Measurements from ENCODE around the gene LEFTY1. TPM values are rescaled to one million over a fixed set of nuclear protein-coding genes. Genes with fewer than 3 reads are reported as not detected.

The LEFTY1 gene
- total RNA-seq, 1 donor from 2014 or later: 0.65 TPM

GRCh38 chr1:225883616-225884265 lies 5.2 kb downstream of the LEFTY1 start:
- Mint-ChIP-seq H3K36me3 (ENCODE audit: low read depth) (no peaks in the 10 kb centered on the region), H3K9me3 (no peaks in the 10 kb centered on the region), H3K4me1 (peaks cover 32% of the 10 kb centered on the region), H3K4me3 (peak overlapping the region; percentile 91), H3K27ac (ENCODE audit: unreplicated experiment) (no peak overlapping the region), H3K27me3 (ENCODE audit: low read depth) (peaks cover 27% of the 10 kb centered on the region)
- no peak for TF ChIP-seq CTCF (conservative IDR thresholded peaks at IDR 0.05)
- no peak for DNase-seq (ENCODE audit: low read depth, low spot score)

- Mint-ChIP-seq H3K9me3 (no peaks in the 10 kb centered on the region), H3K27me3 (ENCODE audit: low read depth) (peaks cover 23% of the 10 kb centered on the region), H3K36me3 (ENCODE audit: low read depth) (no peaks in the 10 kb centered on the region), H3K4me3 (peak overlapping the region; percentile 91), H3K4me1 (peaks cover 31% of the 10 kb centered on the region), H3K27ac (ENCODE audit: unreplicated experiment) (no peak overlapping the region)
- peak; percentile 47 for DNase-seq (ENCODE audit: low read depth, low spot score)
- TF ChIP-seq CTCF (conservative IDR thresholded peaks at IDR 0.05): no peak
Observed at GRCh38 chr1:225882694-225883615, 6.0 kb downstream of the LEFTY1 start.

- peak; percentile 84 for DNase-seq (ENCODE audit: low read depth, low spot score)
- Mint-ChIP-seq H3K36me3 (ENCODE audit: low read depth) (no peaks in the 10 kb centered on the region), H3K4me1 (peaks cover 37% of the 10 kb centered on the region), H3K4me3 (peak within 1 kb of the TSS; percentile 91), H3K9me3 (no peaks in the 10 kb centered on the region), H3K27me3 (ENCODE audit: low read depth) (peaks cover 20% of the 10 kb centered on the region), H3K27ac (ENCODE audit: unreplicated experiment) (no peak within 1 kb of the TSS)
- TF ChIP-seq CTCF (conservative IDR thresholded peaks at IDR 0.05): peak; percentile 49
Observed at GRCh38 chr1:225881959-225882693, 6.8 kb downstream of the LEFTY1 start, which contains the start of gene TMEM63A. TMEM63A (minus strand) TSS chr1:225882380; CDS start chr1:225877580, 4,800 bp downstream.

GRCh38 chr1:225881081-225881958 lies 7.6 kb downstream of the LEFTY1 start:
- no peak for DNase-seq (ENCODE audit: low read depth, low spot score)
- peaks cover 34% of the 10 kb centered on the region for H3K4me1 Mint-ChIP-seq

More at GRCh38 chr1:225881081-225881958, 7.6 kb downstream of the LEFTY1 start:
- no peak for TF ChIP-seq CTCF (conservative IDR thresholded peaks at IDR 0.05)
- Mint-ChIP-seq H3K27ac (ENCODE audit: unreplicated experiment) (no peak overlapping the region), H3K9me3 (no peaks in the 10 kb centered on the region), H3K27me3 (ENCODE audit: low read depth) (peaks cover 13% of the 10 kb centered on the region), H3K36me3 (ENCODE audit: low read depth) (no peaks in the 10 kb centered on the region), H3K4me3 (peak overlapping the region; percentile 91)
